ENCODE data around the gene DCTN5.

DNA sequence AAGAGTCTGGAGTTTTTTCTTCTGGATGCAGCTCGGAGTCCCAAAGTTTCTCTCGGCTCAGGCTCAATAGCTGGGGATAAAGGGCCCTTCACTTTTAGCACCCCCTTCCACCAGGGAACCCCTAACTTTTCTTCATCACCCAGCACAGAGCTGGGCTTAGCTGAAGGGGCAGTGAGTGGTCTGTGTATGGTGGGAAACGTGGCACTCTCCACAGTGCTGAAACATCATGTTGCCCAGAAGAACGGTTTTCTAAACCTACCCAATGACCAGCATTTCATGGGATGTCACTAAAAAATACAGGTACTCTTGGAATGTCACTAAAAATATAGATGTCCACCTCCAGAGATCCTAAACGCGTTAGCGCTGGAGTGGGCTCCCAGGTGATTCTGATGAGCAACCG, 59.8 kb downstream of the DCTN5 start:
- TF ChIP-seq EZH2 (IDR thresholded peaks at IDR 0.05; ENCODE audit: insufficient read depth, poor library complexity, severe bottlenecking) (no peak), EZH2phosphoT487 (IDR thresholded peaks at IDR 0.05; ENCODE audit: insufficient read depth, low read depth) (no peak)
